ENCODE measurements around the gene SIK1.
"Not testable (repeated sequence)": the region's sequence is repeated elsewhere in the genome, so short reads cannot be mapped to it uniquely, and the experiment has no call there.

The SIK1 gene

DNA sequence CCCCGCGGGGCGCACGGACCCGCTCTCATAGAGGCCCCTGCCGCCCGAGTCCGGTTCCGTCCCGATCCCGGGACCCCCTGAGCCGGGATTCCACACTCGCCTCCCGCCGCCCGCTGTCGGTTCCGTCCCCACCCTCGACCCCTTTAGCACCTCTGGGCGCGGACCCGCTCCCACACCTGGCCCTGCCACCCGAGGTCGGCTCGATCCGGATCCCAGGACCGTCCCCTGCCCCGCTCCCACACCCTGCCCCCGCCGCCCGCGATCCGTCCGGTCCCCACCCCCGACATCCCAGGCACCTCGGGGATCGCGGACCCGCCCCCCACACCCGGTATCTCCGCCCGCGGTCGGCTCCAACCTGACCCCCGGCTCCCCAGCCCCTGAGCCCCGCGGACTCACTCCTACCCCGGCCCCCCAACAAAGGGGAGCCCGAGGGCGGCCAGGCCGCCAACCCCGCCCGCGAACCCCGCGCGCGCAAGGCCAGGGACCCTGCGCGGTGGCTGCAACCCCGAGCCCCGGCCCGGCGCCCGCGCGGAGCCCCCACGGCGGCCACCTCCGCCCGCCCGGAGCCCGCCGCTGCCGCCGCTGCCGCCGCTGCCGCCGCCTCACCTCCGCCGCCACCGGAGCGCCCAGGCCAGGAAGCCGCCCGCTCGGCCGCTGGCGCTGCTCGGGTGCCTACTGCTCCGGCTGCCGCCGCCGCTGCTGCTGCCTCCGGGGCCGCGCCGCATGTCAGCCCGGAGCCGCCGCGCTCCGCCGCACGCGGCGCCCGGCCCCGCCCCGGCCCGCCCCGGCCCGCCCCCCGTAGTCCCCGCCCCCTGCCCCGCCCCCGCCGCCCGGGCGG lies at the start of gene SIK1:
Gene SIK1, minus strand, starts transcription at position 728 of the 838 bp plus-strand sequence. CDS start 953 bp downstream, outside the sequence.
- not testable (repeated sequence) for DNase-seq

GRCh38 chr21:43471597-43472242 lies 44.8 kb upstream of the SIK1 start:
- DNase-seq, result not testable (repeated sequence)

- not testable (repeated sequence) for DNase-seq
Measured at GRCh38 chr21:43469719-43470458, 43.0 kb upstream of the SIK1 start.

DNA sequence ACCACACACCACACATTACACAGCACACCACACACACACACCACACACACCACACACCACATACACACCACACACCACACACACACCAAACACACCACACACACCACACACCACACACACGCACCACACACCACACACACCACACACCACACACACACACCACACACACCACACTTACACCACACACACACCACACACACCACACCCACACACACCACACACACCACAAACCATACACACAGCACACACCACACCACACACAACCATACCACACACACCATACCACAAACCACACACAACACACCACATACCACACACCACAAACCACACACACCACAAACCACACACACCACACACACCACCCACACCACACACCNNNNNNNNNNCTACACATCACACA lies 40.9 kb upstream of the SIK1 start:
- no peak for DNase-seq

- not testable (repeated sequence) for DNase-seq
Measured at GRCh38 chr21:43465159-43465558, 38.2 kb upstream of the SIK1 start.

DNA sequence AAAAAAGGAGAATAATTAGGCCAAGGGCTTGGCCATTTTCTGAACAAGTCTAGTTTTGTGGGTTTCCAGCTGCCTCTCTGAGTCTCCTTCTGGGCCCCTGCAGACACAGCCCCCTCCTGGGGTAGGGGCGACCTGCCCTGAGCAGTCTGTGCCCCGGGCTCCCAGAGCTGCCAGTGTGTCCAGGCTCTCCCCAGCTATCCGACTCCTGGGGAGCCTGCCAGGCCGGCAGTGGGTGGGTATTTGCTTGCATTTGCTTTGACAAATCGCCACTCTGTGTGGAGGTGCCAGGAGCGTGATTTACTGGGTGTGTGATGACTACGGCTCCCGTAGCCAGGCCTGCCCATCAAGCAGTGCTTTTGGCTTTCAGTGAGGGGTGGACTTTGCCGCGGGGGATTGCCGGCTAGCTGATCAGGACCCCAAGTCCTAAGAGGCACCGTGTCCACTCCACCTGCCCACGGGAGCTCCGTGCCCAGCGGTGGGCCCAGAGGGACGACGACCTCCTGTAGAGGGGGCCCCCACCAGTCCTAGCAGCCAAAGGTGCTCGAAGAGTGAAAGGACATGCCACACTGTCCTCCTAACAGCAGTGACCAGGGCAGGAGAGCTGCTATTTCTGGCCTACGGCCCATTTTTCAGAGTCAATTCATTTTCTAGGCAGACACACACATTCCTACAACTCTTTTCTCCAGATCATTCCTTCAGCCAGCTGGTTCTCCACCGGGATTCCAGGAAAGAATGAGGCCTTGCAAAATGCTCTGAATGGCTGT lies 36.7 kb upstream of the SIK1 start:
- not testable (repeated sequence) for DNase-seq

DNA sequence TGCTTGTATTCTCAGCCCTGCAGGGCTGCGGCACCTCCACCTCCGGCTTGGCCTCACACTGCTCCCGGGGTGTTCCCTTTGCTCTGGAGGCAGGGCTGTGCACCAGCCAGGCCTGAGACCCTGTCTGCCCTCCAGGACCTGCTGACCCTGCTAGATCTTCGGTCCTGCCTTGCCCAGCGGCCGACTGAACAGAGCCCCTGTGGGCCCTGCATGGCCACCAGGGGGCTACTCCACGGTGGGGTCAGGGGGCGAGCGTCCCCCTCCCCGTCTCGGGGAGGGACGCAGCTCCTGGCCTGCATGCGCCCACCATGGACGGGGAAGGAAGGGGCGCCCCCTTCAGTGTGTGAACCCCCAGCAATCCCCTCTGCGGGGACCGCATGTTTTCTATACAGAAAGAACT lies 36.0 kb upstream of the SIK1 start:
- DNase-seq, result not testable (repeated sequence)

DNA sequence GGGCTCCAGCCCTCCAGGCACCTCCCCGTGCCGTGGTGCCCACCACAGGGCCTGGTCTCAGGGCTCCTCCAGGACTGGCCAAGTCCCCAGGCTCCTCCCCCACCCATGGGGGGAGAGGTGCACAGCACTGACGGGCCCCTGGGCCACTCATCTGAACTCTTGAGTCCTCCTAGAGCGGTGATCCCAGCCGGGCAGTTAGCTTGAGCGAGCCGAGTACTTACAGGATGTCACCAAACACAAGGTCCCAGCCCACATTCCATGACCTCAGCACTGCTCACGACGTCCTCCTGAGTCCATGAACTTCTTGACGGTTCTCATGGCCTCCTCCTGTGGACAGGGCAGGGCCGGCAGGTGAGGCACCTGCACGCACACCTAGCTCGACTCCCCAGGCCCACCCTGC lies 33.5 kb upstream of the SIK1 start:
- not testable (repeated sequence) for DNase-seq

GRCh38 chr21:43458995-43459394 lies 32.1 kb upstream of the SIK1 start:
- DNase-seq, result not testable (repeated sequence)

DNA sequence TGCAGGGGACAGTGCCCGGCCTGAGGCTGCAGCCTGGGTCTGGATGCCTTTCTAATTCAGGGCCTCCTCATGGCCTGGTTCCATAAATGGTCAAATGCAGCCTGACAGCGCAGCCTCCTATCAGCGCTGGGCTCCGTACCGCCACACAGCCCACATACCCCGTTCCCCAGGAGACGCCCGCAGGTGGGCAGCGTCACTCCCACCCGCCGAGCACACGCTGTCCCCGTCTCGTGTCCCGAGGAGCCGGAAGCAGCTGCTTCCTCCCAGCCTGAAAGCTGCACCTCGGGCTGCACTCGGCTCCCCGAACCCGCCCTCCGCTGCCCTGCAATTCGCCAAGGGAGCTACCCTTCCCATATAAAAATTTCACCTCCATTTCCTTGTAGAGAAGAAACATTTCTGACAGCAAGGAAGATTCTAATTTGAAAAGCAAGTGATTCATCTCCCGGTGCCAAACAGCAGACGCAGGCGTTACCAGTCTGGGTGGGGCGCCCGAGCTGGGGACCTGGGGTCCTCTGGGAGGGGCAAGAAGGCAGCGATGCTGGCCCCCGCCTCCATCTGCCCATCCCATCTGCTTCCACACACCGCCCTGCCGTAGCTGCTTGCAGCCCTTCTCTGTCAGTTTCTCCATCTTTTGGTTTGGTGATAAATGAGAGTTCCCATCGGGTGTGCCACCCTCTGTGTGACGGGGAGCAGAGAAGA lies 29.8 kb upstream of the SIK1 start:
- DNase-seq, result not testable (repeated sequence)

GRCh38 chr21:43455717-43456116 lies 28.8 kb upstream of the SIK1 start:
- DNase-seq, result not testable (repeated sequence)

DNA sequence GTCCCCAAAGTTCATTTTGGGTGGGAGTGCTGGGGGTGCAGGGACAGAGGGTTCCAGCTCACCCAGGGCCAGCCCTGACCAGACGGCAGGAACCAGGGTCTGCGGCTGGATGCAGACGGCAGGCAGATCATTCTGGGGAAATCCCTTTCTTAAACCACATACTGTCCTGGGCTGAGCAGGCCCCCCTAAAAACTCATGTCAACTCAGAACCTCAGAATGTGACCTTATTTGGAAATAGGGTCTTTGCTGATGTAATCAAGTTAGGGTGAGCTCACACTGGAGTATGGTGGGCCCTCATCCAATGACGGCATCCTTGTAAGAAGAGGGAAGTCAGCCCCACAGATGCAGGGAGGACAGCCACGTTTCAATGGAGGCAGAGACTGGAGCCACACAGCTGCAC lies 27.2 kb upstream of the SIK1 start:
- DNase-seq, result not testable (repeated sequence)

DNA sequence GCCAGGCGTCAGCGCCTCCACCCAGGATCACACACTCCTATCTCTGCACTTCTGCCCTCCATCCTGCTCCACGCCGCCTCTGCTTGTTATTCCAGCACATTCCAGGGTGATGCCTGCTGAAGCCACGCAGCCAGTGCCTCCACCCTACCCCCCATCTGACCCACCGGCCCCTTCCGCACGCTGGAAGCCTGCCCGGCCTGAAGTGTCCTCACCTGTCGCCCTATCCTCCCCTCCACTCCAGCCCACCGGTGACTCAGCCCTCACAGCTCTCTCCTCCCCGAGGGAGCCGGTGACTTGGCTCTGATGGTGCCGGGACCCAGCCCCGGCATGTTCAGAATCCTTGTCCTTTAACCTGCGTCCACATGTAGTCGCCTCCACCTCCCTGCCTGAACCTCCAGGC lies 24.9 kb upstream of the SIK1 start:
- not testable (repeated sequence) for DNase-seq

- not testable (repeated sequence) for DNase-seq
Measured at GRCh38 chr21:43450287-43450686, 23.4 kb upstream of the SIK1 start.

DNA sequence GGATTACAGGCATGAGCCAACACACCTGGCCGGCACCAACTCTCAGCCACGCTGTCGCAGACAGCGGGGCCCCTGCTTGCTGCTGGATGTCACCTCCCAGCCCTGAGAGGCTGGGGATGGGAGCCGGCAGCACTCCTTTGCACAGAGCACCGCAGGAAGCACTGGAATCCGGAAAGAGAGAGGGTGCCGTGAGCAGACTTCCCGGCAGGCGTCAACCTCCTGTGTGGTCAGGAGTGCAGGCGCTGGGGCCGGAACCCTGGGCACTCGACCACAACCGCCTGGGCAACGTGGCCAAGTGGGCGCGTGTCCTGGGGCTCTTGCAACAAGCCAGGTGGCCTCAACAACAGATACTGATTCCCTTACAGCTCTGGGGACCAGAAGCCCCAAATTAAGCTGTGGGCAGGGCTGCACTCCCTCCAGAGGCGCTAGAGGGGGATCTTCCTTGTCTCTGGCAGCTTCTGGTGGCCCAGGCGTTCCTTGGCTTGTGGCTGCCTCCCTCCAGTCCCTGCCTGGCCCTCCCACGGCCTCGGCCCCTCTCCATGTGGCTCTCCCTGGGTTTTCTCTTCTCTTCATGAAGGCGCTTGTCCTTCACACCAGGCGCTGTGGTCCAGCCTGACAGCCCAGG lies 20.5 kb upstream of the SIK1 start:
- DNase-seq, result not testable (repeated sequence)

GRCh38 chr21:43446277-43446932 lies 19.5 kb upstream of the SIK1 start:
- DNase-seq, result not testable (repeated sequence)

GRCh38 chr21:43444524-43444923 lies 17.6 kb upstream of the SIK1 start:
- not testable (repeated sequence) for DNase-seq

- DNase-seq, result not testable (repeated sequence)
Measured at GRCh38 chr21:43442571-43442970, 15.6 kb upstream of the SIK1 start.

DNA sequence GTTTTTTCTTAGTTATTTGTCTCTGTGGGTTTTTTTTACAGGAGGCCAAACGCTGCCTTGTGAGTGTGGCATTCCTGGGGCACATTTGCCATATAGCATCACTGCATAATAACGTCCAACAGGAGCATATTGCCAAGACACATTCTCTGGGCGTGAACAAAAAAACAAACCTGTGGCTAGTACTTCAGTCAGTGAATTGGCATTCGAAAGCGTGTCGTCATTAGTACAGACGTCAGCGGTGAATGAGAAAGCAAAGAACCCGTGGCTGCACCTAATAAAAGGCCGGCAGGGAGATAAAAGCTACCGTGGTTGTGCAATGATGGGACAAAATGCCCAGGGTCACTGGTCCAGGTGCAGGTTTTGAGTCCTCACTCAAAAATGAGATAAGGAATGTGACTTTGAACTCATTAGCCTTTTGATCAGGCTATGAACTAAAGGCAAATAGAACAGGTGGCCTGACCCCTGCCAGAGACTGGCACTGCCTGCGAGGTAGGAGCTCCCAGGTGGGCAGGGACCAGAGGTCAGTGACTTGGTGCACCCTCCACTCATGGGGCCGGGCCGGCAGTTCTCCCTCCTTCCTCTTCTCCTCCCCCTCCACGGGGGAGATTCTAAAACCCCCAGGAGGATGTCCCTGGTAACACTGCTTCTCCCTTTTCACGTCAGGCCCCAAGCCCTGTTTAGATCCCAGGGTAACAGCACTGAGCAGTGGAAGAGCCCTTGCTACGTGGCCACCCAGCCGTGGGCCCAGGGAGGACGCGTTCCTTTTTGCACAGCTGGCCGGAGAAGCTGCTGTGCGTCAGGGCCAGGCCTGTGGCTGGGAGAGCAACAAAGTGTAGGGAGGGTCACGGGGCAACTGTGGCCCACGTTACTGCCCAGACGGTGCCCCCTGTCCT lies 14.2 kb upstream of the SIK1 start:
- DNase-seq, result not testable (repeated sequence)
